Activated CD4-positive, CD25-positive, alpha-beta regulatory T cell (primary cell): ENCODE measurements around the gene ATP5MC2.
"Not testable (repeated sequence)": the region's sequence is repeated elsewhere in the genome, so short reads cannot be mapped to it uniquely, and the experiment has no call there.

Source experiments
- DNase-seq, 4 experiments: peaks; one replicate each; lab custom pipeline; 2025; lab: John Stamatoyannopoulos, UW

ATP5MC2 gene

GRCh38 chr12:53675701-53676607 lies at the start of gene ATP5MC2:
TSS of gene ATP5MC2 (minus strand) at chr12:53676083. CDS start at chr12:53672614, 3,469 bp downstream.
- DNase-seq = peak; percentile 89 to 95 (median 93)

DNA sequence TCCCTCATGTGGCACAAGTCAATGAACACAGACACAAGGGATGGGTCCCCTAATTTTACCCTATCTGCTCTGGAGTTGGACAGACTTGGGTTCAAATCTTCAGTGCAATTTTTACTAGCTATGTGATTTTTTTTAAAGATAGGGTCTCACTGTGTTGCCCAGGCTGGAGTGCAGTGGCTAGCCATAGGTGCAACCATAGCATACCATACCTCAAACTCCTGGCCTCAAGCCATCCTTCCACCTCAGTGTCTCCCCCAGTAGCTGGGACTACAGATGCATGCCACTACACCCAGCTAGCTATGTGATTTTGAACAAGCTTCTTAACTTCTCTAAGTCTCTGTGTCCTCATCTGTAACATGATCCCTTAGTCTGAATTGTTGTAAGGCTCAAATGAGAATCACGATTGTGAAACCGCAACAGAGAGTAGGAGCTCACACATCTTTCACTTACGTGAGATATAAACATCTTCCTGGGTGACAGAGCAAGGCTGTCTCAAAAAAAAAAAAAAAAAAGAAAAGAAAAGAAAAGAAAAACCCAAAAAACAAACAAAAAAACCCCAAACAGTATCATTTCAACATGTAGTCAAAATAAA lies 46.7 kb upstream of the ATP5MC2 start:
- no peak for DNase-seq

DNA sequence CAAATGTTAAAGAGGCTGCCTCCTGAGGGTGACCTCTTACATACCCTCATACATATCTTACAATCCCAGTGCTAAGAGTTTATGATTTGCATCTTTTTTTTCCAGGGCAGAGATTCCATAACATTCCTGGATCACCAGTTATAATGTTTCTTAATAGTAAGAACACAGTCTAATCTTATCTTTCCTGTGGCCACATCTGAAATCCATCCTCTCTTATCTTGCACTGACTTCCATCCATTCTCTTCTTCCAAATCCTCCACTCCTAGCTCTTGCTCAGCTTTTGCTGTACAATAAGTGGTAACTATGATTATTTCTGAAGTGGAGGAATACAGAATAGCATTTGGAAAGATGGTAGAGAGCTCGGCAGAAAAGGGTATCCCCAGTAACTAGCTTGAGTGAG lies 45.1 kb upstream of the ATP5MC2 start:
- no peak for DNase-seq

DNA sequence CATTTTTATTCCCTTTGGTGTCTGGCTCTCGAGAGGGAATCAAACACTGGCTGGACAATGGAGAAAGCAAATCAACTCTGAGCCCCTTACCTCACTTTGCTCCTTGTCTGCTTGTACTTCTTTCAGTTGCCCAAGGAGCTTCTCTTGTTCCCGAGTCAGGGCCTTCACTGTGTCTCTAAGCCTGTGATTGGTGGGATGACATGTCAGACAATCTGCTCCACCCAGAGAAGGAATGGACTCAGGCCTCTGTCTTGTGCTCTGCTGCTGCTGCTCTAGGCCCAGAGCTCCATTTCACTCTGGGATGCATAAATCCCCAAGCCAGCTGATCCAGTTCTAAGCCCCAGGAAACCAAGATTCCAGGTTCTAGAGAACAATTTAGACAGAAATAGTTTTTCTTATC lies 43.8 kb upstream of the ATP5MC2 start:
- no peak for DNase-seq

- DNase-seq = not testable (repeated sequence)
These were observed 42.7 kb upstream of the ATP5MC2 start for GRCh38 chr12:53718567-53718966.

DNA sequence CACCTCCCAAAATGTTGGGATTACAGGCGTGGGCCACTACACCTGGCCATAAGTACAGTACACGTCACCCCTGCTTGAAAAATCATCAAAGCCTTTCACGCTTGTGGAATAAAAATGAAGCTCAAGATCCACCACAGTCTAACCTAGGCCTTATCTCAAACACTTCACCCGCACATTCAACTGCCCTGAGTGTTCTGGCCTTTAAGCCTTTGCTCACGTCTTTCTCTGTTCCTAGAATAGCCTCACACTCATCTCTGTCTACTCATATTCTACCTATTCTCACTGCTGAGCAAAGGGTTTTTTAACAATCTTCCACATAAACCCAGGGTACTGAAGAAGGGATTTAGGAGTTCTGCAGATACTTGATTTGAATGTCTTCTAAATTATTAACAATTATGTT lies 41.4 kb upstream of the ATP5MC2 start:
- DNase-seq = no peak

- DNase-seq = no peak
These were observed 38.1 kb upstream of the ATP5MC2 start for GRCh38 chr12:53714004-53714403.

GRCh38 chr12:53713516-53713915 lies 37.6 kb upstream of the ATP5MC2 start:
- DNase-seq = no peak

DNA sequence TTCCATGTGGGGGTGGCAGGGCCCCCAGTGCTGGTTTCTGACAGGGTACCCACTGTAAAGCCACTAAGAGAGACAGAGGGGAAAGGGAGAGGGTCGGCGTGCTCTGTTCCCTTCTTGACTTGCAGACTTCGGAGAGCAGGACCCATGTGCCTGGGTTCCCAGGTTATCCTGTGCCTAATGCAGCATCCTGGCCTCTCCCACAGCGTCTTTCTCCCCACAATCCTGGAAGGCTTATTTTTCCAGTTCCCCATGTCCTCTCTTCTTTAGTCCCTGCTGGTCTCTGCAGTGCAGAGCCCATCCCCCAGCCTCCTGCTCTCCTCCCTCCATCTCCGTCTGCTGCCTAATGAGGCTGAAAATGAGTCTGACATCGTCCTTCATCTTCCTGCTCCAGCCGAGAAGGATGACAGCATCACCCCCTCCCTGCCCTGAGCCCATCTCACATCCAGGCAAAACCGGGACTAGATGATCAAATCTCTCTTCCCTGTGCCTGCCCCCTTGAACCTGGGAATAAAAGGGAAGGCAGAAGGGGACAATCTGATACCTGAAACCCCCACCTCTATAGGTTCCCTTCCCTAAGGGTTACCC lies 36.3 kb upstream of the ATP5MC2 start:
- no peak for DNase-seq

DNA sequence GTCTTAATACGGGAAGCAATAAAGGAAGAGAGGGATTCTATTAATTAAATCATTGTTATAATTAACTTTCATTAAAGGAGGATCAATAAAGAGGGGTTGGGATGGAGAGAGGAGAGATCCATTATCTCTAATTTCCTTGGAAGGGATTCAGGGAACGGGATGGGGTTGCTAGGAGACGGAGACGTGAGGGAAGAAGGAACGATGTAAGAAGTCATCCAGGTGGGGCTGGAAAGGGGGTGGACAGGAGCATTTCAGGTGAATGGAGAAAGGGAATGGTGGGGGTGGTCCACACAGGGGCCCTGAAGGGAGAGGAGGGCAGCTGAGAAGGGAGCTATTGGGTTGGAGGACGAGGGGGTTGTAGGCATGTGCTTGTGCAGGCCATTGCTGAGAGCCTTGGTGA lies 34.2 kb upstream of the ATP5MC2 start:
- no peak for DNase-seq

GRCh38 chr12:53709671-53710070 lies 33.8 kb upstream of the ATP5MC2 start:
- no peak for DNase-seq

- DNase-seq = no peak
These were observed 30.2 kb upstream of the ATP5MC2 start for GRCh38 chr12:53706080-53706479.

DNA sequence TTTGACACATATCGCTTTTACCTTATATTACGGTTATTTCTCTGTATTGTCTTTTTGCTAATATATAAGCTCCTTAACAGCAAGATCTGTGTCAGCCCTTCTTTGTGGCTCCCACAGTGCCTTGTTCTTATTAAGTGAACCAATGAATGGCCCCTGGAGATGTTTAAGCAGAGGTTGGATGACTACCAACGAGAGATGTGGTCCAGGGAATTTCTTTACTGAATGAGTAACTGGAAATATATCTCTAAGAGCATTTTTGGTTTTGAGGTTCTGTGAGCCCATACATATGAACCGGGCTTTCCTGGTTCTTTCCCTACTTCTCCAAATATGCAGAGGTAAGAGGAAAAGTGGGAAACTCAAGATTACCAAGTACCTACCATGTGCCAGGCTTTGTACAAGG lies 27.9 kb upstream of the ATP5MC2 start:
- no peak for DNase-seq

DNA sequence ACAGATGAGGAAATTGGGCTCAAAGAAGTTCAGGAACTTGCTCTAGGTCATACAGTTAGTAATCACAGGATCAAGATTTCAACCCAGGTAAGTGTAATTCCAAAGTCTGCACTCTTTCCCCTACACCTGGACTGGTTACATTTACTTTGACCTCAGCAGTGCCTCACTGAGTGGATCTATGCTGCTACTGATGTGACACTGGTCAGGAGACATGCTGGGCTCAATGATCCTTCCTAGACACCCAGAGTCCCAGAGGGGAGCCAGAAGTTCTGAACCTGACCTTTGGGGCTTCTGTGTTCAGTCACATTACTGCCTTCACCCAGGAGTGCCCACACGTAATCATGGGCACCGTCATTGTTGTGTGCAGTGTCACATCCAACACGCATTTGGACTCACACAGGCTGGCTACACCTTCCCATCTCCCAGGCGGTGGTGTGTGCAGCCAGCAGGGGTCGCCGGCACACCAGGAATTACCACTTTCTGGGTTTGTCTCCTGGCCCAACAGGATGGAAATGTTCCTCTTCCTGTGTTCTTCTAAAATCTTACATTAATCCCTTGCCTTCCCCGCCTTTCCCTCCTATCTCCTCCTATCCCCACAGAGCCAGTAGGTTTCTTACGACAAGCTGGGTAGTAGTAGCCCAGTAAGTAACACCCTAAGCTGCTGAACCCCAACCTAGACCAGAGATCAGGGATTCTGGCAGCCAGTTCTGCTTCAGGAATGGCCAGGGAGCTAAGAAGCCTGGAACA lies 25.8 kb upstream of the ATP5MC2 start:
- peak; percentile 48 to 58 (median 54) for DNase-seq

DNA sequence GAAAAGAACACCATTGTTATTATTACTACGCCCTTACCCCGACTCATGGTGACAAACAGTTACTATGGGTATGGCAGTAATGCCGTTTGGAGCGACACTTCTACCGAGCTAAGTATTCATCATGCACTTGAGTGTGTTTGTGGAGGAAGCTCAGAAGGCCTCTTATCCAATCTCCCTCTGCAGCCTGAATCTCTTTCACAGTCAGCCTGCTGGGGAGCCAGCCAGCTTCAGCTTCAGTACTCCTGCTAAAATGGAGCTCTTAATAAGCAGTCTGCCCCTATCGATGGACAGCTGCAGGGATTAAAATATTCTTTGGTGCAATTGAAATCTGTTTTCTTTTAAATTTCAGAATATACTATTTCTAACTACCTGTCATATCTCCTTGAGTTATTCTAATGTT lies 24.7 kb upstream of the ATP5MC2 start:
- no peak for DNase-seq

GRCh38 chr12:53699678-53700025 lies 23.8 kb upstream of the ATP5MC2 start:
- no peak for DNase-seq

- no peak for DNase-seq
These were observed 23.2 kb upstream of the ATP5MC2 start for GRCh38 chr12:53698948-53699677.

DNA sequence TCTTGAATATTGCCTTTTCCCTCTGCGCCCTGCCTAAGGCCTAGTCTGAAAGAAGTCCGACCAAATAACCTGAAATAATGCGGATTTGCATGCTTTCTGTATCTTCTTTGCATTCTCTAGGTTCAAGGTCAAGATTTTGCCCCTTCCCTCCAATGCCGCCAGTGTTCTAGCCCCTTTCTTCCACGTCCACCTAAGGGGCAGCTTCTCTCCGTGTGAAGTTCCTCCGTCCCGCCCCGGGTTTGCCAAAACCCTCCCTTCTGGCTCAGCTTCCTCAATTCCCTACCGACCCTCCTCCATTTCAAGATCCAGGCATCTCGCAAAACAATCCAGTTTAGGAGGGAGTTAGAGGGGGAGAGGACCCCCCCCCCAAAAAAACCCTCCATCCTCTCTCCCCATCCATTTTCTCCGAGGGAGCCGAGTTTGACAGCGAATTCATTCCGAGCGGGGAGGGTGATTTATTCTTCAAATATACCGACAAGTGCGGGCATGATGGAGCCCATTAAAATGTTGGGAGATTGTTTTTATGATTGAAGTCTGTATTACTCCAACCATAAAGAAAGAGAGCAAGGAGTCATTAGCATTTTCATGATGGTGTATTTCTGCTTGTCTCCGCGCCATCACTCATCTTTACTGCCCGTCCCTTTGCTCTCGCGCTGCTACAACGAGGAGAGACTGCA lies 20.9 kb upstream of the ATP5MC2 start:
- no peak for DNase-seq

DNA sequence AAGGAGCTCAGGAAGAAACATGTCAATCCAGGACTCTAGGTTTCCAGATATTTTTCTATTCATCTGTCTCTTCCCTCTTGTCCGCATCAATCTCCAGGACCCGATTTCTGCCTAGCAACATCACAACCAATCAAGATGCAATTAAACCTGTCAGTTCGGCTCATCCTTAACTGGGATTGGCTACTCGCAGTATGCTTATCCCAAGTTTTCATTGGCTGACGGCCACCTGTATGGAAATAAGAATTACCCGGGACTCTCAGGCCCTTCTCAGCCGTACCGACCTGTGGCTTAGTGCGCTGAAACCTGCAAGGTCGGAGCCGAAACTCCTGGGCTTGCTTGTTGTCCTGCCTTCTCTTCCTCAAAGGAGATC lies 20.4 kb upstream of the ATP5MC2 start:
- DNase-seq = no peak

GRCh38 chr12:53695152-53696145 lies 19.6 kb upstream of the ATP5MC2 start:
- DNase-seq = no peak
